Epithelial cell of alveolus of lung (primary cell): Measurements from ENCODE around the gene TKTL2. TPM values are rescaled to one million over a fixed set of nuclear protein-coding genes. Genes with fewer than 3 reads are reported as not detected.

Source experiments
- total RNA-seq: library from RNA; depleted of rRNA; stranded (reverse); fragments of >200 nt; gene quantifications from 2 replicates; pipeline ENCODE4 v1.2.1, GENCODE V29; 2015

TKTL2 gene
- total RNA-seq: not detected in 2 replicates

GRCh38 chr4:163473576-163473975 is at the start of gene TKTL2:
TSS of gene TKTL2 (minus strand) at chr4:163473754. CDS start at chr4:163473734, 20 bp downstream.

GRCh38 chr4:163494360-163495241 is 21.0 kb upstream of the TKTL2 start, which contains the start of gene TMA16:
TSS of gene TMA16 (plus strand) at chr4:163494690. CDS start at chr4:163494802, 112 bp downstream.

Other genes starting within 250 kb of the TKTL2 start
- gene NPY1R, start 141.2 kb downstream of the TKTL2 start, total RNA-seq: not detected in 2 replicates
- gene NPY5R, start 129.9 kb downstream of the TKTL2 start, total RNA-seq: not detected in 2 replicates
- gene TMA16, start 20.9 kb upstream of the TKTL2 start, total RNA-seq: 28.8 and 57.9 TPM in 2 replicates